HEK293 (cell line): ENCODE data around the gene LRRC34.

Experiments used
- ELK4 ChIP-seq: IDR thresholded peaks from 2 replicates; pipeline ENCODE4 v1.6.1; 2011; ENCODE audit warnings: mild to moderate bottlenecking, low read depth, low read length, borderline replicate concordance
- GLIS2 ChIP-seq: fragments of 450-650 bp; formaldehyde crosslinking; IDR thresholded peaks from 2 replicates; pipeline ENCODE4 v1.5.1; 2016; ENCODE audit warnings: missing biosample characterization, missing genetic modification characterization
- KLF7 ChIP-seq: fragments of 450-650 bp; formaldehyde crosslinking; IDR thresholded peaks from 2 replicates; pipeline ENCODE4 v1.5.1; 2016; ENCODE audit warnings: missing biosample characterization, missing genetic modification characterization, borderline replicate concordance
- MZF1 ChIP-seq: fragments of 450-650 bp; formaldehyde crosslinking; IDR thresholded peaks from 2 replicates; pipeline ENCODE4 v1.5.1; 2017; ENCODE audit warnings: missing biosample characterization, missing genetic modification characterization, borderline replicate concordance
- PRDM4 ChIP-seq: fragments of 450-650 bp; formaldehyde crosslinking; IDR thresholded peaks from 2 replicates; pipeline ENCODE4 v1.5.1; 2017; ENCODE audit warnings: missing biosample characterization, missing genetic modification characterization
- ZFP37 ChIP-seq: fragments of 450-650 bp; formaldehyde crosslinking; IDR thresholded peaks from 2 replicates; pipeline ENCODE4 v1.5.1; 2016; ENCODE audit warnings: missing biosample characterization, missing genetic modification characterization
- ZNF138 ChIP-seq: fragments of 450-650 bp; formaldehyde crosslinking; IDR thresholded peaks from 2 replicates; pipeline ENCODE4 v1.5.1; 2016; ENCODE audit warnings: missing biosample characterization, missing genetic modification characterization, borderline replicate concordance
- ZNF280C ChIP-seq: fragments of 450-650 bp; formaldehyde crosslinking; IDR thresholded peaks from 2 replicates; pipeline ENCODE4 v1.5.1; 2016; ENCODE audit warnings: missing biosample characterization, missing genetic modification characterization
- ZNF335 ChIP-seq: fragments of 450-650 bp; formaldehyde crosslinking; conservative IDR thresholded peaks from 2 replicates; pipeline ENCODE4 v1.5.1; 2016; ENCODE audit warnings: missing biosample characterization, missing genetic modification characterization
- ZNF433 ChIP-seq: fragments of 450-650 bp; formaldehyde crosslinking; IDR thresholded peaks from 2 replicates; pipeline ENCODE4 v1.5.1; 2016; ENCODE audit warnings: missing biosample characterization, missing genetic modification characterization, low read depth
- ZNF488 ChIP-seq: fragments of 450-650 bp; formaldehyde crosslinking; IDR thresholded peaks from 2 replicates; pipeline ENCODE4 v1.5.1; 2016; ENCODE audit warnings: missing biosample characterization, missing genetic modification characterization
- ZNF514 ChIP-seq: fragments of 450-650 bp; formaldehyde crosslinking; IDR thresholded peaks from 2 replicates; pipeline ENCODE4 v1.5.1; 2016; ENCODE audit warnings: missing biosample characterization, missing genetic modification characterization
- ZNF610 ChIP-seq: fragments of 450-650 bp; formaldehyde crosslinking; IDR thresholded peaks from 2 replicates; pipeline ENCODE4 v1.5.1; 2016; ENCODE audit warnings: missing biosample characterization, missing genetic modification characterization, borderline replicate concordance
- ZNF621 ChIP-seq: fragments of 450-650 bp; formaldehyde crosslinking; IDR thresholded peaks from 2 replicates; pipeline ENCODE4 v1.5.1; 2017; ENCODE audit warnings: missing biosample characterization, missing genetic modification characterization
- ZNF626 ChIP-seq: fragments of 450-650 bp; sonication (Bioruptor Pico); formaldehyde crosslinking; IDR thresholded peaks from 2 replicates; pipeline ENCODE4 v1.5.1; 2018; ENCODE audit warnings: missing biosample characterization, missing genetic modification characterization, inconsistent platforms
- ZNF670 ChIP-seq: fragments of 450-650 bp; formaldehyde crosslinking; IDR thresholded peaks from 2 replicates; pipeline ENCODE4 v1.5.1; 2016; ENCODE audit warnings: missing biosample characterization, missing genetic modification characterization, low read depth
- ZNF677 ChIP-seq: fragments of 450-650 bp; IDR thresholded peaks from 2 replicates; pipeline ENCODE4 v1.5.0; 2018; ENCODE audit warnings: missing biosample characterization, mild to moderate bottlenecking, missing genetic modification characterization, moderate library complexity
- ZNF777 ChIP-seq: fragments of 450-650 bp; formaldehyde crosslinking; IDR thresholded peaks from 2 replicates; pipeline ENCODE4 v1.5.1; 2017; ENCODE audit warnings: missing biosample characterization, missing genetic modification characterization, borderline replicate concordance
- ZNF791 ChIP-seq: fragments of 450-650 bp; formaldehyde crosslinking; IDR thresholded peaks from 2 replicates; pipeline ENCODE4 v1.5.1; 2016; ENCODE audit warnings: missing biosample characterization, missing genetic modification characterization
- ZNF792 ChIP-seq: fragments of 450-650 bp; formaldehyde crosslinking; IDR thresholded peaks from 2 replicates; pipeline ENCODE4 v1.5.1; 2016; ENCODE audit warnings: missing biosample characterization, missing genetic modification characterization
- TF ChIP-seq, protein P1 (sequence below): fragments of 450-650 bp; formaldehyde crosslinking; IDR thresholded peaks from 2 replicates; pipeline ENCODE4 v1.5.1; 2016; ENCODE audit warnings: missing biosample characterization, missing genetic modification characterization
- TF ChIP-seq, protein P2 (sequence below): fragments of 450-650 bp; formaldehyde crosslinking; IDR thresholded peaks from 2 replicates; pipeline ENCODE4 v1.5.1; 2016; ENCODE audit warnings: missing biosample characterization, missing genetic modification characterization

Gene LRRC34

DNA sequence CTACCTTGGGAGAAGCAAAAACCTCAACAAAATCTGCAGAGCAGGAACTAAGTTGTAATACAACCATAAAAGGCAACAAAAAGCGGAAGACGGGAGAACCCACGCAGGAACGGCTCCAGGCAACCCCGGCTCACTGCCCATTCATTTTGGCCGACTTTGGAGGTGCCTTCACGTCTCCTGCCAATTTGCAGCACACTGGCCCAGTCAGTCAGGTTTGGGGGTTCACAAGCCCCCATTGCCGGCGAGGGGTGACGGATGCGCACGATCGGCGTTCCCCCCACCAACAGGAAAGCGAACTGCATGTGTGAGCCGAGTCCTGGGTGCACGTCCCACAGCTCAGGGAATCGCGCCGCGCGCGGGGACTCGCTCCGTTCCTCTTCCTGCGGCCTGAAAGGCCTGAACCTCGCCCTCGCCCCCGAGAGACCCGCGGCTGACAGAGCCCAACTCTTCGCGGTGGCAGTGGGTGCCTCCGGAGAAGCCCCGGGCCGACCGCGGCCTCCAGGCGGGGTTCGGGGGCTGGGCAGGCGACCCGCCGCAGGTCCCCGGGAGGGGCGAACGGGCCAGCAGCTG lies 48.3 kb downstream of the LRRC34 start (continued):
- TF ChIP-seq ZNF280C (tag by site-specific recombination): no peak
- no peak for TF ChIP-seq ZNF621 (tag by site-specific recombination)
- TF ChIP-seq ZNF626: no peak
- TF ChIP-seq ZNF138 (tag by site-specific recombination): no peak
- TF ChIP-seq GLIS2 (tag by site-specific recombination): 0 out of 2 replicates have a peak, but pooled peaks have one; percentile 7
- no peak for TF ChIP-seq ZNF777
- TF ChIP-seq ZNF433 (tag by site-specific recombination): 0 out of 2 replicates have a peak, but pooled peaks have one; percentile 11
- no peak for TF ChIP-seq ZNF514 (tag by site-specific recombination)
- TF ChIP-seq PRDM4 (tag by site-specific recombination): no peak
- TF ChIP-seq, protein P1, sequence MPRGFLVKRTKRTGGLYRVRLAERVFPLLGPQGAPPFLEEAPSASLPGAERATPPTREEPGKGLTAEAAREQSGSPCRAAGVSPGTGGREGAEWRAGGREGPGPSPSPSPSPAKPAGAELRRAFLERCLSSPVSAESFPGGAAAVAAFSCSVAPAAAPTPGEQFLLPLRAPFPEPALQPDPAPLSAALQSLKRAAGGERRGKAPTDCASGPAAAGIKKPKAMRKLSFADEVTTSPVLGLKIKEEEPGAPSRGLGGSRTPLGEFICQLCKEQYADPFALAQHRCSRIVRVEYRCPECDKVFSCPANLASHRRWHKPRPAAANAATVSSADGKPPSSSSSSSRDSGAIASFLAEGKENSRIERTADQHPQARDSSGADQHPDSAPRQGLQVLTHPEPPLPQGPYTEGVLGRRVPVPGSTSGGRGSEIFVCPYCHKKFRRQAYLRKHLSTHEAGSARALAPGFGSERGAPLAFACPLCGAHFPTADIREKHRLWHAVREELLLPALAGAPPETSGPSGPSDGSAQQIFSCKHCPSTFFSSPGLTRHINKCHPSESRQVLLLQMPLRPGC (tag by site-specific recombination): 0 out of 2 replicates have a peak, but pooled peaks have one; percentile 10
- TF ChIP-seq, protein P2, sequence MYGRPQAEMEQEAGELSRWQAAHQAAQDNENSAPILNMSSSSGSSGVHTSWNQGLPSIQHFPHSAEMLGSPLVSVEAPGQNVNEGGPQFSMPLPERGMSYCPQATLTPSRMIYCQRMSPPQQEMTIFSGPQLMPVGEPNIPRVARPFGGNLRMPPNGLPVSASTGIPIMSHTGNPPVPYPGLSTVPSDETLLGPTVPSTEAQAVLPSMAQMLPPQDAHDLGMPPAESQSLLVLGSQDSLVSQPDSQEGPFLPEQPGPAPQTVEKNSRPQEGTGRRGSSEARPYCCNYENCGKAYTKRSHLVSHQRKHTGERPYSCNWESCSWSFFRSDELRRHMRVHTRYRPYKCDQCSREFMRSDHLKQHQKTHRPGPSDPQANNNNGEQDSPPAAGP (tag by site-specific recombination): peak; percentile 57; the same call in 1 of the 2 replicates
- no peak for TF ChIP-seq KLF7 (tag by site-specific recombination)
- TF ChIP-seq MZF1 (tag by site-specific recombination): no peak
- peak; percentile 94 for TF ChIP-seq ZFP37
- 0 out of 2 replicates have a peak, but pooled peaks have one; percentile 23 for TF ChIP-seq ZNF610 (tag by site-specific recombination)
- TF ChIP-seq ZNF670: no peak
- TF ChIP-seq ZNF791 (tag by site-specific recombination): no peak
- peak; percentile 100 for TF ChIP-seq ZNF677 (tag by site-specific recombination)
- no peak for TF ChIP-seq ZNF792 (tag by site-specific recombination)
- TF ChIP-seq ZNF488 (tag by site-specific recombination): no peak
- TF ChIP-seq ZNF335 (tag by site-specific recombination): peak; percentile 92
- no peak for TF ChIP-seq ELK4
